Skeletal muscle tissue (tissue), 4 donors: ENCODE results near the gene IFNAR1. TPM values are rescaled to one million over a fixed set of nuclear protein-coding genes. Genes with fewer than 3 reads are reported as not detected.

ENCODE experiments used
- H3K27ac ChIP-seq: one replicate; pipeline ENCODE4 v1.7.0; 2013; ENCODE audit warnings: mild to moderate bottlenecking, low read depth, low read length, inconsistent platforms
- H3K27me3 ChIP-seq, 3 donors: one replicate each; pipeline ENCODE4 v1.7.0; 2013; ENCODE audit warnings: low read length in 3 of 3; ENCODE audit not compliant: control insufficient read depth in 3 of 3, insufficient read depth in 3 of 3
- H3K36me3 ChIP-seq, 3 donors: one replicate each; pipeline ENCODE4 v1.7.0; 2013; ENCODE audit warnings: low read length in 3 of 3; ENCODE audit not compliant: control insufficient read depth in 3 of 3, insufficient read depth in 3 of 3
- H3K4me1 ChIP-seq, 3 donors: one replicate each; pipeline ENCODE4 v1.7.0; 2013; ENCODE audit warnings: low read length in 3 of 3, mild to moderate bottlenecking in 3 of 3; ENCODE audit not compliant: control insufficient read depth in 3 of 3, insufficient read depth in 3 of 3
- H3K4me3 ChIP-seq, 3 donors: one replicate each; pipeline ENCODE4 v1.7.0; 2013; ENCODE audit warnings: low read length in 3 of 3
- H3K9ac ChIP-seq, 3 donors: one replicate each; pipeline ENCODE4 v1.7.0; 2013; ENCODE audit warnings: low read length in 3 of 3, mild to moderate bottlenecking in 3 of 3, moderate library complexity in 2 of 3, low read depth in 1 of 3
- H3K9me3 ChIP-seq, 3 donors: one replicate each; pipeline ENCODE4 v1.7.0; 2013; ENCODE audit warnings: low read length in 3 of 3; ENCODE audit not compliant: control insufficient read depth in 3 of 3
- total RNA-seq: library from RNA; depleted of rRNA; stranded (reverse); fragments of >200 nt; gene quantifications from one replicate; pipeline ENCODE4 v1.2.3, GENCODE V29; 2014
- donor health status: Osteomylitis.

The IFNAR1 gene
- total RNA-seq, 1 donor from 2014 or later, result 15.1 TPM

- H3K4me3 ChIP-seq, result no peak overlapping the region
- H3K27me3 ChIP-seq, result no peaks in the 10 kb centered on the region
- peaks cover 12 to 19% (median 14%) of the 10 kb centered on the region in 3 donors for H3K4me1 ChIP-seq
- no peak overlapping the region for H3K27ac ChIP-seq
- H3K9ac ChIP-seq, result no peak overlapping the region
- H3K9me3 ChIP-seq, result no peaks in the 10 kb centered on the region
- peaks cover 28 to 40% (median 38%) of the 10 kb centered on the region in 3 donors for H3K36me3 ChIP-seq
Measured at GRCh38 chr21:33291686-33292085, 33.1 kb upstream of the IFNAR1 start.

- Histone ChIP-seq H3K27me3 (no peaks in the 10 kb centered on the region), H3K4me3 (no peak overlapping the region), H3K9me3 (no peaks in the 10 kb centered on the region), H3K4me1 (peaks cover 11 to 12% (median 12%) of the 10 kb centered on the region in 3 donors), H3K9ac (no peak overlapping the region), H3K36me3 (peaks cover 31 to 40% (median 38%) of the 10 kb centered on the region in 3 donors), H3K27ac (no peak overlapping the region)
Measured at GRCh38 chr21:33292724-33293123, 32.0 kb upstream of the IFNAR1 start.

DNA sequence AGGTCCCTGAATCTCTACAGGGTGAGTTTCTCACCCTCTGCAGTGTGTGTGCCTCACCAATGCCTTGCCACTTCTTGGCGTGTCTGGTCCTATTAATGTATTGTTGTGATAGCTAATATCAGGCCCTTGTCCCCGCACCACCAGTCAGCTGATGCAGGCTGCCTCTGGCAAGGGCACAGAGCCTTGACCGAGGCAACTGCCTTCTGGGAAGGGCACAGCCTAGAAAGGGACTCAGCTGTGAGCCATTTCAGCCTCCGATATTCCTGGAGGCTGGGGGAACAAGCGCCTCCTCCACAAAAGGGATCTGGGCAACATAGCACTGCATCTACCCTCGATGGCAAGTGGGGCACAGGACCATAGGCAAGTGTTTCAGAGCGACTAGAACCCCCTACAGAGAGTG, 31.6 kb upstream of the IFNAR1 start:
- no peak overlapping the region for H3K9ac ChIP-seq
- no peak overlapping the region for H3K27ac ChIP-seq

DNA sequence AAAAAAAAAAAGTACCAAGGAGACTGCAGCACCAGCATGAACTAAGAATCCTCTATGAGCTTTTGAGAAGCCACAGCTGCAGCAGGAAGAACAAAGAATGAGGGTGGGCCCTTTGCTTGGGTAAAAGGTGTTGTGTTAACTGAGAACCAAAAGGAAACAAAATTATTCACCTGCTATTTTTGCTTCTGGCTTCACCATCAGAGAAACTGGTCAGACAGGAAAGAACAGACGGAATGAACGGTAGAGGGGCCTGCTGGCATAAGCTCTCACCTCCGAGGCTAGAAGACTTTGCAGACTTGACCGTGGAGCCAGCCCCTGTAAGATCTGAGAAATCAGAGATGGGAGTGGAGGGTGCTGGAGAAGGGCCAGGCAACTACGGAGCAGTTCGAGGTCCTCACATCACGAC, 31.0 kb upstream of the IFNAR1 start:
- peaks cover 31 to 35% (median 33%) of the 10 kb centered on the region in 3 donors for H3K36me3 ChIP-seq
- peaks cover 3 to 7% (median 6%) of the 10 kb centered on the region in 3 donors for H3K4me1 ChIP-seq
- no peaks in the 10 kb centered on the region for H3K27me3 ChIP-seq
- no peak overlapping the region for H3K27ac ChIP-seq
- no peak overlapping the region for H3K9ac ChIP-seq
- no peaks in the 10 kb centered on the region for H3K9me3 ChIP-seq
- no peak overlapping the region for H3K4me3 ChIP-seq

More for the DNA sequence above, 31.6 kb upstream of the IFNAR1 start:
- H3K4me3 ChIP-seq, result no peak overlapping the region
- no peaks in the 10 kb centered on the region for H3K9me3 ChIP-seq
- no peaks in the 10 kb centered on the region for H3K27me3 ChIP-seq
- peaks cover 7 to 10% (median 9%) of the 10 kb centered on the region in 3 donors for H3K4me1 ChIP-seq
- H3K36me3 ChIP-seq, result peaks cover 31 to 37% (median 35%) of the 10 kb centered on the region in 3 donors

DNA sequence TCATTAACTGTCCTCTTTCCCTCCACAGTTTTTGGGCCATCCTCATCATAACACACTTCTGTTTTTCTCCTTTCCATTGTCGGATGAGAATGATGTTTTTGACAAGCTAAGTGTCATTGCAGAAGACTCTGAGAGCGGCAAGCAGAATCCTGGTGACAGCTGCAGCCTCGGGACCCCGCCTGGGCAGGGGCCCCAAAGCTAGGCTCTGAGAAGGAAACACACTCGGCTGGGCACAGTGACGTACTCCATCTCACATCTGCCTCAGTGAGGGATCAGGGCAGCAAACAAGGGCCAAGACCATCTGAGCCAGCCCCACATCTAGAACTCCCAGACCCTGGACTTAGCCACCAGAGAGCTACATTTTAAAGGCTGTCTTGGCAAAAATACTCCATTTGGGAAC, 28.6 kb upstream of the IFNAR1 start:
- no peaks in the 10 kb centered on the region for H3K27me3 ChIP-seq
- H3K27ac ChIP-seq, result no peak overlapping the region
- H3K4me3 ChIP-seq, result no peak overlapping the region
- H3K9ac ChIP-seq, result no peak overlapping the region
- H3K4me1 ChIP-seq, result peaks cover under 1 to 8% (median 3%) of the 10 kb centered on the region in 3 donors
- peaks cover 21 to 27% (median 24%) of the 10 kb centered on the region in 3 donors for H3K36me3 ChIP-seq
- H3K9me3 ChIP-seq, result no peaks in the 10 kb centered on the region

- H3K27me3 ChIP-seq, result no peaks in the 10 kb centered on the region
- no peak overlapping the region for H3K9ac ChIP-seq
- peaks cover 5 to 7% (median 6%) of the 10 kb centered on the region in 3 donors for H3K36me3 ChIP-seq
- H3K27ac ChIP-seq, result peak overlapping the region; percentile 25
- no peaks in the 10 kb centered on the region for H3K9me3 ChIP-seq
- peaks cover 3 to 8% (median 4%) of the 10 kb centered on the region in 3 donors for H3K4me1 ChIP-seq
- no peak overlapping the region for H3K4me3 ChIP-seq
Measured at GRCh38 chr21:33299181-33299752, 25.5 kb upstream of the IFNAR1 start.

DNA sequence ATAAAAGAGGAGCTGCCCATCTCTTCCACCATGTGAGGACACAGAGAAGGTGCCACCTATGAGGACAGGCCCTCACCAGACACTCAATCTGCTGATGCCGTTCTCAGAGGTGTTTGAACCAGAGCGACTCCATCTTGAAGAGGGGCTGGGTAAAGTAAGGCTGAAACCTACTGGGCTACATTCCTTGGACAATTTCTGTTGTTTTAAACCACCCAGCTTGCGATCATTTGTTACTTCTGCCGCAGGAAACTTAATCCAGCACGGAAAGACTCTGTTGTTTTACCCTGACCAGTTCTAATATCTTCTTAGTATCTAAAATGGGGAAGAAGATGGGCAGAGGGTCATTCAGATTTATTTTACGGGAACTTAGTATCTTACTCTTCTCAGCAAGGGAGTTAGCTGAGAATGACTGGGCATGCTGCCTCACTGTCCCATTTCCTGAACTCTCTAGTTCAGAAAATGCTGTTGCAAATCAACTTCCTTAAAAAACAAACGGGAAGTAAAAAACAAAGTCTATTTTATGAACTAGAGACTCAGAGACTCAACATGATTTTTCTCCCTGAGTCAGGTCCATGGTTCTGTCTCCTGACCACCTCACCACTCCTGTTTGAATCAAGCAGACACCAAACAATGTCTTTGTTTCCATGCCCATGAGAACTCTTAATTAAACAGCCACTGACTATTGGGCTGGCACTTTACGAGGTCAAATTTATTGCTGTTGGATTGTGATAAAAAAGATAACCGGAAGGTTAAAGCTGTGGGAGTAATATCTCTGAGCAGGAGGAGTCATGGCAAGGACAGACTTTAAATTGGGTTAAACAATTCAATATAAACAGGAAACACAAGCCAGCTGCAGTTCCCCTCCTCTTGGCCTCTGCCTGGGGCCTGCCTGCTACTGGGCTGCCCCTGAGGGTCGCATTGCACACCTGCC, 23.8 kb upstream of the IFNAR1 start:
- H3K36me3 ChIP-seq, result peaks cover 0 to 5% (median 5%) of the 10 kb centered on the region in 3 donors
- H3K9ac ChIP-seq, result no peak overlapping the region
- no peaks in the 10 kb centered on the region for H3K27me3 ChIP-seq
- H3K4me3 ChIP-seq, result no peak overlapping the region
- peaks cover 3 to 8% (median 4%) of the 10 kb centered on the region in 3 donors for H3K4me1 ChIP-seq
- H3K9me3 ChIP-seq, result no peaks in the 10 kb centered on the region
- peak overlapping the region; percentile 73 for H3K27ac ChIP-seq

DNA sequence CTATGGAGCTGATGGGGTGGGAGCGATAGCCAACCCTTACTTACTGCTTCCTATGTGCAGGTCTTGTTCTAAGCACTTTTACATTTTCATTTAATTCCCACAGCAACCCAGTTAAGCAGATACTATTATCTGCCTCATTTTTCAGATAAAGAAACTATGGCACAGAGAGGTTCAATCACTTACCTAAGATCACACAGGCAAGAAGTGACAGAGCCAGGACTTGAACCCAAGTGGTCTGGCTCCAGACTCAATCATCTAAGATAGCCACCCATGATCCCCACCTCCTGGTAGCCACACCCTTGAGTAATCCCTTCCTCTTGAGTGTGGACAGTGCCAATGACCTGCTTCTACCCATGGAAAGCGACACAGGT, 23.2 kb upstream of the IFNAR1 start:
- H3K36me3 ChIP-seq, result peaks cover 0 to 3% (median 0%) of the 10 kb centered on the region in 3 donors
- no peaks in the 10 kb centered on the region for H3K27me3 ChIP-seq
- H3K4me1 ChIP-seq, result peaks cover 3 to 8% (median 4%) of the 10 kb centered on the region in 3 donors
- H3K27ac ChIP-seq, result peak overlapping the region; percentile 73
- H3K4me3 ChIP-seq, result no peak overlapping the region
- no peaks in the 10 kb centered on the region for H3K9me3 ChIP-seq
- no peak overlapping the region for H3K9ac ChIP-seq

DNA sequence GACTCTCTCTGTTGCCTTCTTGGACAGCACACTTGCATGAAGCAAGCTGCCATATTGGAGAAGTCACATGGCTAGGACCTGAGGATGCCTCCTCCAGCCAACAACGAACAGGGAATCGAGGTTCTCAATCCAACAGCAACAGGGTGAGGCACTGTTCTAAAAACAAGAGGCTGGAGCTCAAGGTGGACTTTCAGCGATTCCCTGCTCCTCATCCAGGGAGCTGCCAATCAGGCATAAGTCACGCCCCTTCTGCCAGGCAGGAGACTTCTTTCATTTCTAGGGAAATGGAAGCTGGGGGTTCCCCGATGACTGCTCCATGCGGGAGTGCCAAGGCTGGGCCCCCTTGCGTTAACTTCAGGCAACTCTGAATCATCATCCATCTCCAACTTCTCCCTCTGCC, 22.7 kb upstream of the IFNAR1 start:
- H3K4me1 ChIP-seq, result peaks cover 3 to 8% (median 4%) of the 10 kb centered on the region in 3 donors

DNA sequence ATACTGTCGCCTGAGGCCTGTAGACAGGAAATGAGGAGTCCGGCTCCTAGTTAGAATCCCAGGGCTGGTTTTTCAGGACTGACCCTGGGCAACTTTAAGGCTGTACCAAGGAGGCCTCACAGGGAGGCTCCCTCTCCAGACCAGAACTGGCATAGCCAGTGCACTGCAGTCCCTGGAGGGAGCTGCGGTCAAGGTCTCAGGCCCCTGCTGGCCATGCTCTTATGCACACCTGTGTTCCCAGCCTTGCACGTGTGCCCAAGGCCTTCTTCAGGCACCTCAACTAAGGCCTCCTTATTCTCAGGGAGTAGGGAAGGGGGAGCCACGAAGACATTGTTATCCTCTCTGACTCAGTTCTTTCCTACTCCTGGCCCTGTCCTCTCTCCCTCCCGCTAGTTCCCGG, 22.0 kb upstream of the IFNAR1 start:
- no peak overlapping the region for H3K9ac ChIP-seq
- H3K9me3 ChIP-seq, result no peaks in the 10 kb centered on the region
- H3K27ac ChIP-seq, result no peak overlapping the region
- H3K36me3 ChIP-seq, result no peaks in the 10 kb centered on the region
- no peak overlapping the region for H3K4me3 ChIP-seq
- no peaks in the 10 kb centered on the region for H3K27me3 ChIP-seq
- peaks cover 3 to 8% (median 4%) of the 10 kb centered on the region in 3 donors for H3K4me1 ChIP-seq

More for the DNA sequence above, 22.7 kb upstream of the IFNAR1 start:
- H3K27ac ChIP-seq, result peak overlapping the region; percentile 73
- H3K4me3 ChIP-seq, result no peak overlapping the region
- no peaks in the 10 kb centered on the region for H3K9me3 ChIP-seq
- H3K9ac ChIP-seq, result no peak overlapping the region
- H3K36me3 ChIP-seq, result no peaks in the 10 kb centered on the region
- no peaks in the 10 kb centered on the region for H3K27me3 ChIP-seq
